NCI-H1436 treated with DMSO at 0.1 percent for 48 hours (cell line): ENCODE results near the gene SYT8.
"Not testable (repeated sequence)": the region's sequence is repeated elsewhere in the genome, so short reads cannot be mapped to it uniquely, and the experiment has no call there.

Experiments
- DNase-seq: peaks from one replicate; lab custom pipeline; 2025; lab: John Stamatoyannopoulos, UW

The SYT8 gene, protein sequence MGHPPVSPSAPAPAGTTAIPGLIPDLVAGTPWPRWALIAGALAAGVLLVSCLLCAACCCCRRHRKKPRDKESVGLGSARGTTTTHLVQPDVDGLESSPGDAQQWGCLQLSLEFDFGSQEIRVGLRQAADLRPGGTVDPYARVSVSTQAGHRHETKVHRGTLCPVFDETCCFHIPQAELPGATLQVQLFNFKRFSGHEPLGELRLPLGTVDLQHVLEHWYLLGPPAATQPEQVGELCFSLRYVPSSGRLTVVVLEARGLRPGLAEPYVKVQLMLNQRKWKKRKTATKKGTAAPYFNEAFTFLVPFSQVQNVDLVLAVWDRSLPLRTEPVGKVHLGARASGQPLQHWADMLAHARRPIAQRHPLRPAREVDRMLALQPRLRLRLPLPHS

DNA sequence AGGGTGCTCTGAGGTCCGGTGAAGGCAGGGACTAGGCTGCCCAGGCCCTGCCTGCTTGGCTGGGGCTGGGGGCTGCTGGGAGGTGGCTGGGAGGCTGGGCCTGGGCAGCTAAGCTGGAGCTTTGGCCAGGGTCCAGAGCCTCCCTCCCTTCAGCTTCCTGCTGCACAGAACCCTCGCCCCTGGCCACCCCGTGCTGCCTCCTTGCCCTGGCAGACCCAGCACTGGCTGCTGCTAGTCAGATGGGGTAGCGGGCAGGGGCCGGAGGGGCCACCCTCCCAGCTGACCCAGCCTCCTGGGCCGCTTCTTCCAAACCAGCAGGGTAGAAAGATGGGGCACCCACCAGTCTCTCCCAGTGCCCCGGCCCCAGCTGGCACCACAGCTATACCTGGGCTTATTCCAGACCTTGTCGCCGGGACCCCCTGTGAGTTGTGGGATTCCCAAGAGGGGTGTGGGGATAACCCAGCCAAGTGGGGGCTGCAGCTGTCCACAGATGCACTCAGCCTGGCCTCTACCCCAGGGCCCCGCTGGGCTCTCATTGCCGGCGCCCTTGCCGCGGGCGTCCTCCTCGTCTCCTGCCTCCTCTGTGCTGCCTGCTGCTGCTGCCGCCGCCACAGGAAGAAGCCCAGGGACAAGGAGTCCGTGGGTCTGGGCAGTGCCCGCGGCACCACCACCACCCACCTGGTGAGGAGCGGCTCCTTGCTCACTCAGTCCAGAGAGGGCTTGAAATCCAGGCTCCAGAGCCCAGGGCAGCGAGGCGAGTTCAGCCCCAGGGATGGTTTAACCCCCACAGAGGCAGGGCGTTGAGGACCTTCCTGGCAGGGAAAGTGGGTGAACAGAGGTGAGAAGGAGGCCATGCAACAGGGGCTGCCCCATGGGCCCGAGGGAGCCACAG lies at the start of gene SYT8:
SYT8 (plus strand) TSS at position 212 of the 892 bp plus-strand sequence; CDS start at position 328, 116 bp downstream.
- no peak for DNase-seq

DNA sequence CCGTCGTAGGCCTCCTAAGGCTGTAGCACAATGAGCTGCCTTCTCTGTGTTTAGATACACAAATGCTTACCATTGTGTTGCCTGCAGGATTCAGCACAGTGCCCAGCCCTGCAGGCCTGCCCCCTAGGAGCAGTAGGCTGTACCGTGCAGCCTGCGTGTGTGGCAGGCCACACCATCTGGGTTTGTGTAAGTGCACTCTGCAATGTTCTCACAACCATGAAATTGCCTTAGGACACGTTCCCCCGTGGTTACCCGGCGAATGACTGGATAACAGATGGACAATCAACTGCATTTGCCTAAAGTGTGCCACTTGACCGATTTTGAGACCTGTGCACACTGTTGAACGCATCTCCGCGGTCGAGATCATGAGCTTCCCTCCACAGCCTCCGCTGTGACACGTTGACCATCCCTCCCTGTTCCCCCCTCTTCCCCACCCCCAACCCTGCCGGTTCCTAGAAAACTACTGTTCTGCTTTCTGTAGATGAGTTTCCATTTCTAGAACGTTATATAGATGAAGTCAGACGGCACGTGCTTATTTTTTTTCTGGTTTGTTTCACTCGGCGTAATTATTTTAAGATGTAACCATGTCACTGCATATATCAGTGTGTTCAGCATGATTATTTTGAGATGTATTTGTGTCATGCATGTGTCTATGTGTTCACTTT lies 48.9 kb upstream of the SYT8 start:
- no peak for DNase-seq

DNA sequence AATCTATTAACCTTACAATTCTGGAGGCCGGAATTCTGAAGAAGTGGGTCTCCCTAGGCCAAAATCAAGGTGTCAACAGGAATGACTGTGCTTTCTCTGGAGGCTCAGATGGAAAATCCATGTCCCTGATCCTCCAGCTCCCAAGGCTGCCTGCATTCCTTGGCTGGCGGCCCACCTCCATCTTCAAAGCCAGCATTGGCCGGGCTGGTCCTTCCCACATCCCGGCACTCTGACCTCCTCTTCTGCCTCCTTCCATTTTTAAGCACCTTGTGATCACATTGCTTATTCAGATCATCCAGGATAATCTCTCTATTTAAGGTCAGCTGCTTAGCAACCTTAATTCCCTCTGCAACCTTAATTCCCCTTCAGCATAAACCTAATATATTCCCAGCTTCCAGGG lies 48.3 kb upstream of the SYT8 start:
- DNase-seq = no peak

GRCh38 chr11:1791912-1792311 lies 42.9 kb upstream of the SYT8 start:
- no peak for DNase-seq

DNA sequence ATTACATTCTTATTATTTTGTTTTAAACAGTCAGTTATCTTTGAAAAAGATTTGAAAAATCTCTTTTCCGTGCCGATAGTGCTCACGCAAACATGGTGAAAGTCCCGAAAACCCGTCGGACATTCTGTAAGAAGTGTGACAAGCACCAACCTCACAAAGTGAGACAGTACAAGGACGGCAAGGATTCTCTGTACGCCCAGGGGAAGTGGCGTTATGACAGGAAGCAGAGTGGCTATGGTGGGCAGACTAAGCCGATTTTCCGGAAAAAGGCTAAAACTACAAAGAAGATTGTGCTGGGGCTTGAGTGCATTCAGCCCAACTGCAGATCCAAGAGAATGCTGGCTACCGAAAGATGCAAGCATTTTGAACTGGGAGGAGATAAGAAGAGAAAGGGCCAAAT lies 42.3 kb upstream of the SYT8 start:
- no peak for DNase-seq

GRCh38 chr11:1793081-1793480 lies 41.7 kb upstream of the SYT8 start:
- DNase-seq = no peak

GRCh38 chr11:1796413-1797011 lies 38.3 kb upstream of the SYT8 start:
- no peak for DNase-seq

- no peak for DNase-seq
These were observed 37.2 kb upstream of the SYT8 start for GRCh38 chr11:1797391-1798125.

DNA sequence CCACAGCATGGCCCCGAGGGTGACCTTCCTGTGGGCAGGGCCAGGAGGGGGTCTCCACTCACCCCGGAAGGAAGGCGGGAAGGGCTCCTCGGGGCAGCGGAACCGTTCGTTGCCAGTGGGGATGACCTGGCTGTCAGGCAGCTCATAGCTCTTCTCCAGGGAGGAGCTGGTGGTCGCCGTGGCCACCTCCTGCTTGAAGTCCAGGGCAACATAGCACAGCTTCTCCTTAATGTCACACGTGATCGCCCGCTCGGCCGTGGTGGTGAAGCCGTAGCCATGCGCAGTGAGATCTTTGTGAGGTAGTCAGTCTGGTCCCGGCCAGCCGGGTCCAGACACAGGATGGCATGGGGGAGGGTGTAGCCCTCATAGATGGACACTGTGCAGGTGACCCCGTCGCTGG lies 31.5 kb upstream of the SYT8 start:
- no peak for DNase-seq

DNA sequence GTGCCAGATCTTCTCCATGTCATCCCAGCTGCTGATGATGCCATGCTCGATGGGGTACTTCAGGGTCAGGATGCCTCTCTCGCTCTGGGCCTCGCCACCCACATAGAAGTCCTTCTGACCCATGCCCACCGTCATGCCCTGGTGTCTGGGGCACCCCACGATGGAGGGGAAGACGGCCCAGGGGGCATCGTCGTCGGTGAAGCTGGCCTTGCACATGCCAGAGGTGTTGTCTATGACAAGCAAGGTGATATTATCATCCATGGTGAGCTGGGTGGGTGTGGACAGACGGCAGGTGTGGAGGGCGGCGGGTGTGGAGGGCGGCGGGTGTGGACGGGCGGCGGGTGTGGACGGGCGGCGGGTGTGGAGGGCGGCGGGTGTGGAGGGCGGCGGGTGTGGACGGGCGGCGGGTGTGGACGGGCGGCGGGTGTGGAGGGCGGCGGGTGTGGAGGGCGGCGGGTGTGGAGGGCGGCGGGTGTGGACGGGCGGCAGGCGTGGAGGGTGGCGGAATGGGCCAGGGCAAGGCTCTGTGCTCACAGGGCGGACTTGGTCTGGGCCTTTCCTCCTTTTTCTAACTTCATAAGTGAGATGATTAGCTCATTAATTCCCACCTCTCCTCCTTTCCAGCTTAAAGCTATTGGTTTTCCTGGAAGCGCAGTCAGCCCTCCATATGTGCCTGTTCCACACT lies 30.8 kb upstream of the SYT8 start:
- not testable (repeated sequence) for DNase-seq

DNA sequence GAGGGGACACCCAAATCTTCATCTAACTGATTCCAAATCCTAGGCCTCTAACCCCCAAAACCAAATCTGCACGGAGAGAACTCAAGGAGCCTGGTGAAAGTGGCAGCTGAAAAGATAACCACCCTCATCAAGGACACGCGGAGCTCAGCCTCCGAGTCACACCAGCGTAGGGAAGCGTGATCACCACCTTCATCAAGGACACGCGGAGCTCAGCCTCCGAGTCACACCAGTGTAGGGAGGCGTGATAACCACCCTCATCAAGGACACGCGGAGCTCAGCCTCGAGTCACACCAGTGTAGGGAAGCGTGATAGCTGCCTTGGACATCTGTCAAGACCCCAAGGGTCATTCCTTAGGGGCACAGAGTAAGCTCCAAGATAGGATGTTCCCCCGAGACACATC lies 29.3 kb upstream of the SYT8 start:
- DNase-seq = no peak

- DNase-seq = no peak
These were observed 27.4 kb upstream of the SYT8 start for GRCh38 chr11:1807264-1807995.

DNA sequence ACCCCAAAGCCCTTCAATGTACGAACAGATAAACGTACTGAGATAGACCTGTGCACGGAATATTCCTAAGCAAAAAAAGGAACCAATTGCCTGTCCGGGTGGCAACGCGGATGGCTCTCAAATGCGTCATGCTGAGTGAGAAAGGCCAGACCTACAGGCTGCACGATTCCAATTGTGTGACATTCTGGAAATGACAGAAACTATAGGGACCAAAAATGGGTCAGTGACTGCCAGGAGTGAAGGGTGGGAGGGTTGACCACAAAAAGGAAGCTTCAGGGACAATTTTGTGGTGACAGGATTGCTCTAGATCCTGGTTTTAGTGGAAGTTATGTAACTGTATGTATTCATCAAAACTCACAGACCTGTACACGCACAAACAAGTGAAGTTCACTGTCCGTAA lies 24.0 kb upstream of the SYT8 start:
- DNase-seq = no peak

- no peak for DNase-seq
These were observed 22.5 kb upstream of the SYT8 start for GRCh38 chr11:1812274-1812673.

DNA sequence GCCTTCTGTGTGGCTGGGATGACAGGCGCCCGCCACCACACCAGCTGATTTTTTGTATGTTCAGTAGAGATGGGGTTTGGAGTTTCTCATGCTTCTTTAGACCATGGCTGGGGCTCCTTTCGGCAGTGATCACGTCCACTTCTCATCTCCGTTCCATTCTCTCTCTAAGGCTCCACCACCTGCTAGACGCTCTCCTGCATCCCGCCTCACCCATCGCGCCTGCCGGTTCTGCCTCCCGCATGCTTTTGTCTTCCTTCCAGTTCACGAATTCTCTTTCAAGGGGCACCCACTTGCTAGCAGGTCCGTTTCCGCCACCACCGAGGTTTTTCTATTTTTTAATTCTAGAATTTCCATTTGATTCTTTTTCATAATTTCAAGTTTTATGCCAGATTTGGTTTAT lies 22.0 kb upstream of the SYT8 start:
- DNase-seq = no peak

DNA sequence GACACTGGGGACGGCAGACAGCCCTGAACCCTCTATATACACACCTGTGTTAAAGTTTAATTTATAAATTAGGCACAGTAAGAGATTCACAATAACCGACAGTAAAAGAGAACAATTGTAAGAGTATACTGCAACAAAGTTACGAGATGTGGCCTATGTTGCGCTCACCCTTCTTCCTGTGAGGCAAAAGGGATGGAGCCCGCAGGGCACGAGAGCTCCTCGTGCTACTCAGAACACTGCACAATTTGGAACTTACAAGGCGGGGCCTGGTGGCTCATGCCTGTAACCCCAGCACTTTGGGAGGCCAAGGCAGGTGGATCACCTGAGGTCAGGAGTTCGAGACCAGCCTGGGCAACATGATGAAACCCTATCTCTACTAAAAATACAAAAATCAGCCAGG lies 21.4 kb upstream of the SYT8 start:
- DNase-seq = not testable (repeated sequence)

- no peak for DNase-seq
These were observed 20.1 kb upstream of the SYT8 start for GRCh38 chr11:1814691-1815090.

DNA sequence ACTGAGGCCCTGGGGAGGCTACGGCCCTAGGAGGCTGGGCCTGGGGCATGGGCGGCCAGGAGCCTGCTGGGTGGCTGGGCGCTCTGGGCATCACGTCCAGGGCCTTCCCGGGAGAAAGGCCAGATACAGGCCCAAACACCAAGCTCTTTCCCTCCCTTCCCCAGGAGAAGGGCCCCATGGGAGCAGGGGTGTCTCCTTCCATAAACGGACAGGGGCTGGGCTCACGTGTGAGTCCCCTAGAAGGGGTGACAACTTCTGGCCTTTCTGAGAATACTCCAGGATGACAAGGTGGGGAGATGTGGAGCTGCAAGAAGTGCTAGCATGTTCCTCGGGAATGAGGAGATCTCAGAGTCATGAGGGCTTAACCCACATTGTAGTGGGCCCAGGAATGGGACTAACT lies 19.5 kb upstream of the SYT8 start:
- DNase-seq = no peak

GRCh38 chr11:1815751-1816150 lies 19.0 kb upstream of the SYT8 start:
- no peak for DNase-seq

- no peak for DNase-seq
These were observed 17.8 kb upstream of the SYT8 start for GRCh38 chr11:1817000-1817399.
